Mesenchymal stem cell (in vitro differentiated cells and primary cell): Measurements from ENCODE around the gene CLIP2.
A peak's percentile ranks its signal among the peaks of the same experiment; 100 is the strongest.
"Not testable (repeated sequence)": the region's sequence is repeated elsewhere in the genome, so short reads cannot be mapped to it uniquely, and the experiment has no call there.

ENCODE experiments used
- DNase-seq: peaks from one replicate; pipeline ENCODE4 v3.0.0-alpha.2; 2013
- H2AFZ ChIP-seq: one replicate; pipeline ENCODE4 v1.6.1; 2013; ENCODE audit warnings: low read depth, mild to moderate bottlenecking, control low read depth, inconsistent platforms, low read length, moderate library complexity
- H2AK5ac ChIP-seq: 2 replicates; pipeline ENCODE4 v1.6.1; 2013; ENCODE audit warnings: low read length, moderate library complexity, mild to moderate bottlenecking, inconsistent platforms; ENCODE audit not compliant: severe bottlenecking
- H2BK120ac ChIP-seq: one replicate; pipeline ENCODE4 v1.6.1; 2013; ENCODE audit warnings: low read depth, mild to moderate bottlenecking, inconsistent platforms, low read length, moderate library complexity
- H2BK12ac ChIP-seq, 2 experiments: one replicate each; pipeline ENCODE4 v1.6.1; 2013; ENCODE audit warnings: inconsistent platforms in 2 of 2, low read length in 2 of 2, mild to moderate bottlenecking in 2 of 2, moderate library complexity in 2 of 2, control low read depth in 1 of 2
- H2BK15ac ChIP-seq: one replicate; pipeline ENCODE4 v1.6.1; 2013; ENCODE audit warnings: mild to moderate bottlenecking, low read depth, inconsistent platforms; ENCODE audit not compliant: poor library complexity, severe bottlenecking
- H2BK5ac ChIP-seq: 2 replicates; pipeline ENCODE4 v1.6.1; 2013; ENCODE audit warnings: low read depth, mild to moderate bottlenecking, low read length, control low read depth, inconsistent platforms; ENCODE audit not compliant: poor library complexity, severe bottlenecking
- H3K14ac ChIP-seq, 2 experiments: one replicate each; pipeline ENCODE4 v1.6.1; 2013; ENCODE audit warnings: inconsistent platforms in 2 of 2, low read length in 2 of 2, control low read depth in 1 of 2, mild to moderate bottlenecking in 1 of 2, moderate library complexity in 1 of 2
- H3K18ac ChIP-seq, 2 experiments: one replicate each; pipeline ENCODE4 v1.6.1; 2013; ENCODE audit warnings: inconsistent platforms in 2 of 2, low read length in 2 of 2, control low read depth in 1 of 2, low read depth in 1 of 2, mild to moderate bottlenecking in 1 of 2
- H3K23ac ChIP-seq, 2 experiments: one replicate each; pipeline ENCODE4 v1.6.1; 2013; ENCODE audit warnings: inconsistent platforms in 2 of 2, low read length in 2 of 2, mild to moderate bottlenecking in 2 of 2, moderate library complexity in 2 of 2, control low read depth in 1 of 2
- H3K27ac ChIP-seq: 2 replicates; pipeline ENCODE4 v1.5.1; 2013; ENCODE audit warnings: mild to moderate bottlenecking, moderate library complexity, low read length, control low read depth, inconsistent platforms; ENCODE audit not compliant: poor library complexity, severe bottlenecking
- H3K27me3 ChIP-seq, 2 experiments: 2 replicates each; pipeline versions ENCODE4 v1.6.1 to v1.7.0; 2013; ENCODE audit warnings: low read length in 2 of 2, mild to moderate bottlenecking in 2 of 2, moderate library complexity in 2 of 2, control low read depth in 1 of 2, inconsistent platforms in 1 of 2; ENCODE audit not compliant: control insufficient read depth in 1 of 2, insufficient read depth in 1 of 2
- H3K36me3 ChIP-seq, 2 experiments: 2 replicates each; pipeline versions ENCODE4 v1.6.1 to v1.7.0; 2013; ENCODE audit warnings: low read length in 2 of 2, control low read depth in 1 of 2, inconsistent platforms in 1 of 2, low read depth in 1 of 2, mild to moderate bottlenecking in 1 of 2; ENCODE audit not compliant: insufficient read depth in 2 of 2, control insufficient read depth in 1 of 2
- H3K4ac ChIP-seq, 2 experiments: one replicate each; pipeline ENCODE4 v1.6.1; 2013; ENCODE audit warnings: inconsistent platforms in 2 of 2, low read length in 2 of 2, mild to moderate bottlenecking in 2 of 2, moderate library complexity in 2 of 2, control low read depth in 1 of 2, low read depth in 1 of 2
- H3K4me1 ChIP-seq: 2 replicates; pipeline ENCODE4 v1.6.1; 2013; ENCODE audit warnings: low read depth, low read length, control low read depth; ENCODE audit not compliant: control insufficient read depth, insufficient read depth
- H3K4me2 ChIP-seq: 2 replicates; pipeline ENCODE4 v1.6.1; 2013; ENCODE audit warnings: low read length, mild to moderate bottlenecking, inconsistent platforms; ENCODE audit not compliant: poor library complexity, severe bottlenecking
- H3K4me3 ChIP-seq, 2 experiments: 2 replicates each; pipeline versions ENCODE4 v1.5.1 to v1.7.0; 2013; ENCODE audit warnings: low read length in 2 of 2, mild to moderate bottlenecking in 2 of 2, control low read depth in 1 of 2, low read depth in 1 of 2; ENCODE audit not compliant: insufficient read depth in 1 of 2
- H3K79me1 ChIP-seq: replicated peaks from 2 replicates; pipeline ENCODE4 v1.6.1; 2013; ENCODE audit warnings: mild to moderate bottlenecking, control low read depth, low read length, inconsistent platforms; ENCODE audit not compliant: poor library complexity, severe bottlenecking
- H3K9ac ChIP-seq: 2 replicates; pipeline ENCODE4 v1.7.0; 2013; ENCODE audit warnings: mild to moderate bottlenecking, low read length, moderate library complexity
- H3K9me3 ChIP-seq: 2 replicates; pipeline ENCODE4 v1.7.0; 2013; ENCODE audit warnings: mild to moderate bottlenecking, low read length; ENCODE audit not compliant: control insufficient read depth
- H4K8ac ChIP-seq: one replicate; pipeline ENCODE4 v1.6.1; 2013; ENCODE audit warnings: inconsistent platforms, mild to moderate bottlenecking, low read length, moderate library complexity
- H4K91ac ChIP-seq: one replicate; pipeline ENCODE4 v1.6.1; 2013; ENCODE audit warnings: mild to moderate bottlenecking, low read length, inconsistent platforms
- WGBS: methylation state at CpG from one replicate; pipeline ENCODE4 v1.1.7; 2013; ENCODE audit warnings: mixed read lengths; 5-methylcytosine and 5-hydroxymethylcytosine counted together

The CLIP2 gene

GRCh38 chr7:74317146-74317782 lies 28.1 kb downstream of the CLIP2 start:
- Histone ChIP-seq H3K9ac (no peak overlapping the region), H4K91ac (peak overlapping the region; percentile 74), H3K27me3 (no peaks in the 10 kb centered on the region), H4K8ac (peak overlapping the region; percentile 25), H3K4me3 (no peak overlapping the region), H2BK120ac (no peak overlapping the region), H3K4ac (no peak overlapping the region), H2BK12ac (no peak overlapping the region), H3K36me3 (peaks cover 33 to 38% of the 10 kb centered on the region in 2 experiments), H3K79me1 (peaks cover 27% of the 10 kb centered on the region), H3K23ac (no peak overlapping the region), H2BK5ac (no peak overlapping the region), H3K14ac (no peak overlapping the region), H3K18ac (no peak overlapping the region), H2AK5ac (no peak overlapping the region), H3K4me2 (no peak overlapping the region), H3K4me1 (peaks cover 8% of the 10 kb centered on the region), H3K9me3 (no peaks in the 10 kb centered on the region), H3K27ac (no peak overlapping the region), H2AFZ (no peak overlapping the region), H2BK15ac (no peak overlapping the region)
- 96% methylated on average over 20 of the region's 20 CpGs for WGBS
- DNase-seq = no peak

GRCh38 chr7:74318043-74318442 lies 28.8 kb downstream of the CLIP2 start:
- Histone ChIP-seq H3K4me3 (no peak overlapping the region), H3K4ac (no peak overlapping the region), H3K9me3 (no peaks in the 10 kb centered on the region), H2BK120ac (no peak overlapping the region), H3K23ac (no peak overlapping the region), H2BK15ac (no peak overlapping the region), H2BK12ac (no peak overlapping the region), H3K79me1 (peaks cover 21% of the 10 kb centered on the region), H3K27me3 (no peaks in the 10 kb centered on the region), H3K4me1 (peaks cover 3% of the 10 kb centered on the region), H3K27ac (no peak overlapping the region), H2BK5ac (no peak overlapping the region), H3K14ac (no peak overlapping the region), H4K91ac (no peak overlapping the region), H3K9ac (no peak overlapping the region), H2AK5ac (no peak overlapping the region), H4K8ac (no peak overlapping the region), H3K4me2 (no peak overlapping the region), H3K18ac (no peak overlapping the region), H2AFZ (no peak overlapping the region), H3K36me3 (peaks cover 34 to 36% of the 10 kb centered on the region in 2 experiments)
- DNase-seq = no peak
- 97% methylated on average over 8 of the region's 8 CpGs for WGBS

GRCh38 chr7:74320645-74321221 lies 31.5 kb downstream of the CLIP2 start:
- Histone ChIP-seq H3K9ac (no peak overlapping the region), H3K4me1 (peaks cover 3% of the 10 kb centered on the region), H4K91ac (no peak overlapping the region), H3K18ac (no peak overlapping the region), H2AFZ (no peak overlapping the region), H3K23ac (no peak overlapping the region), H2BK5ac (no peak overlapping the region), H3K9me3 (no peaks in the 10 kb centered on the region), H4K8ac (no peak overlapping the region), H3K14ac (no peak overlapping the region), H3K79me1 (peaks cover 24% of the 10 kb centered on the region), H2BK12ac (no peak overlapping the region), H2BK15ac (no peak overlapping the region), H3K36me3 (peaks cover 42 to 49% of the 10 kb centered on the region in 2 experiments), H3K27ac (no peak overlapping the region), H2BK120ac (no peak overlapping the region), H3K4me3 (no peak overlapping the region), H3K4ac (no peak overlapping the region), H3K4me2 (no peak overlapping the region), H2AK5ac (no peak overlapping the region), H3K27me3 (no peaks in the 10 kb centered on the region)
- no peak for DNase-seq
- 77% methylated on average over 8 of the region's 9 CpGs for WGBS

GRCh38 chr7:74322892-74323291 lies 33.7 kb downstream of the CLIP2 start:
- not testable (repeated sequence) for H3K27ac ChIP-seq, H2BK15ac ChIP-seq, H2AFZ ChIP-seq, H3K4me1 ChIP-seq, H2BK12ac ChIP-seq, H3K9me3 ChIP-seq, H4K8ac ChIP-seq, DNase-seq, H2BK120ac ChIP-seq, H3K9ac ChIP-seq, H3K4me3 ChIP-seq, H2BK5ac ChIP-seq, H4K91ac ChIP-seq, H3K27me3 ChIP-seq, H3K23ac ChIP-seq, H2AK5ac ChIP-seq, H3K18ac ChIP-seq, H3K4me2 ChIP-seq, H3K14ac ChIP-seq, H3K4ac ChIP-seq
- Histone ChIP-seq H3K36me3 (peaks cover 31 to 44% of the 10 kb centered on the region in 2 experiments), H3K79me1 (peaks cover 18% of the 10 kb centered on the region)
- 98% methylated on average over 4 of the region's 9 CpGs for WGBS
